ENCODE measurements around the gene TMEM151B. TPM values are rescaled to one million over a fixed set of nuclear protein-coding genes. Genes with fewer than 3 reads are reported as not detected.

TMEM151B gene
- total and polyA plus RNA-seq, 2 donors (not counting 1 experiment from before 2014, with no cell fraction given), result 0.01 to 0.10 TPM

- Mint-ChIP-seq H3K4me3 (no peak overlapping the region), H3K27ac (no peak overlapping the region), H3K9me3 (ENCODE audit: insufficient read depth) (no peaks in the 10 kb centered on the region), H3K27me3 (no peaks in the 10 kb centered on the region), H3K4me1 (peaks cover 17% of the 10 kb centered on the region)
- no peak overlapping the region for H3K27ac ChIP-seq (ENCODE audit: low read length in 2 of 2)
- intact Hi-C loops (cut with micrococcal nuclease), result no loop called here
- TF ChIP-seq, protein P1, sequence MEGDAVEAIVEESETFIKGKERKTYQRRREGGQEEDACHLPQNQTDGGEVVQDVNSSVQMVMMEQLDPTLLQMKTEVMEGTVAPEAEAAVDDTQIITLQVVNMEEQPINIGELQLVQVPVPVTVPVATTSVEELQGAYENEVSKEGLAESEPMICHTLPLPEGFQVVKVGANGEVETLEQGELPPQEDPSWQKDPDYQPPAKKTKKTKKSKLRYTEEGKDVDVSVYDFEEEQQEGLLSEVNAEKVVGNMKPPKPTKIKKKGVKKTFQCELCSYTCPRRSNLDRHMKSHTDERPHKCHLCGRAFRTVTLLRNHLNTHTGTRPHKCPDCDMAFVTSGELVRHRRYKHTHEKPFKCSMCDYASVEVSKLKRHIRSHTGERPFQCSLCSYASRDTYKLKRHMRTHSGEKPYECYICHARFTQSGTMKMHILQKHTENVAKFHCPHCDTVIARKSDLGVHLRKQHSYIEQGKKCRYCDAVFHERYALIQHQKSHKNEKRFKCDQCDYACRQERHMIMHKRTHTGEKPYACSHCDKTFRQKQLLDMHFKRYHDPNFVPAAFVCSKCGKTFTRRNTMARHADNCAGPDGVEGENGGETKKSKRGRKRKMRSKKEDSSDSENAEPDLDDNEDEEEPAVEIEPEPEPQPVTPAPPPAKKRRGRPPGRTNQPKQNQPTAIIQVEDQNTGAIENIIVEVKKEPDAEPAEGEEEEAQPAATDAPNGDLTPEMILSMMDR (IDR thresholded peaks at IDR 0.05), result no peak
- TF ChIP-seq EZH2 (IDR thresholded peaks at IDR 0.05; ENCODE audit: borderline replicate concordance, insufficient read depth, low read depth, low read length, poor library complexity, severe bottlenecking), result no peak
- ChIA-PET CTCF (interaction anchor here (0.9 to 9.6 kb wide), 5 partner anchors 31 to 214 kb away, joined by 3 to 107 read pairs (median 4); partner anchors contain the start of gene TMEM151B), POLR2A (no interaction called here)
- H4K20me1 ChIP-seq (ENCODE audit: control insufficient read depth, insufficient read depth, low read length, poor library complexity, severe bottlenecking), result no peaks in the 10 kb centered on the region
- H3K27me3 ChIP-seq (replicated peaks in 1 of 4; ENCODE audit: control extremely low read depth in 1 of 4, control insufficient read depth in 3 of 4, insufficient read depth in 4 of 4, low read length in 3 of 4), result no peaks in the 10 kb centered on the region
- H3K36me3 ChIP-seq (replicated peaks in 1 of 2; ENCODE audit: control extremely low read depth in 1 of 2, control insufficient read depth in 1 of 2, extremely low read depth in 1 of 2, insufficient read depth in 2 of 2, low read length in 1 of 2), result peaks cover 0 to 59% of the 10 kb centered on the region in 2 experiments
- H3K9me3 ChIP-seq (ENCODE audit: control extremely low read depth in 1 of 3, control insufficient read depth in 2 of 3, insufficient read depth in 1 of 3, low read length in 2 of 3), result no peaks in the 10 kb centered on the region
- ATAC-seq (ENCODE audit: low read depth) (no peak), DNase-seq (no peak)
- 94% methylated on average over 2 of the region's 2 CpGs for WGBS (ENCODE audit: insufficient coverage)
- no peak overlapping the region for H3K9ac ChIP-seq (ENCODE audit: low read length)
- H3K79me2 ChIP-seq (ENCODE audit: control insufficient read depth, insufficient read depth, low read length), result peaks cover 17% of the 10 kb centered on the region
- no peak overlapping the region for H3K4me2 ChIP-seq (replicated peaks; ENCODE audit: low read depth, low read length, poor library complexity, severe bottlenecking)
- peaks cover 7 to 9% of the 10 kb centered on the region in 2 donors for H3K4me1 ChIP-seq (ENCODE audit: control insufficient read depth in 2 of 2, insufficient read depth in 2 of 2, low read length in 2 of 2)
- no peak overlapping the region for H2AFZ ChIP-seq (ENCODE audit: insufficient read depth, low read depth, low read length, poor library complexity, severe bottlenecking)
- no peak overlapping the region for H3K4me3 ChIP-seq (ENCODE audit: control extremely low read depth in 1 of 5, extremely low read depth in 1 of 5, insufficient read depth in 1 of 5, low read depth in 2 of 5, low read length in 4 of 5)
These were observed 38.8 kb downstream of the TMEM151B start for GRCh38 chr6:44309092-44309491.

GRCh38 chr6:44309631-44310030 is 39.4 kb downstream of the TMEM151B start:
- no peak overlapping the region for H2AFZ ChIP-seq (ENCODE audit: insufficient read depth, low read depth, low read length, poor library complexity, severe bottlenecking)
- no peak overlapping the region for H3K4me3 ChIP-seq (ENCODE audit: control extremely low read depth in 1 of 5, extremely low read depth in 1 of 5, insufficient read depth in 1 of 5, low read depth in 2 of 5, low read length in 4 of 5)
- H3K27ac ChIP-seq (ENCODE audit: low read length in 2 of 2), result no peak overlapping the region
- Mint-ChIP-seq H3K4me1 (peaks cover 17% of the 10 kb centered on the region), H3K9me3 (ENCODE audit: insufficient read depth) (no peaks in the 10 kb centered on the region), H3K4me3 (no peak overlapping the region), H3K27ac (no peak overlapping the region), H3K27me3 (no peaks in the 10 kb centered on the region)
- intact Hi-C loops (cut with micrococcal nuclease), result no loop called here
- no peak overlapping the region for H3K9ac ChIP-seq (ENCODE audit: low read length)
- H3K4me2 ChIP-seq (replicated peaks; ENCODE audit: low read depth, low read length, poor library complexity, severe bottlenecking), result no peak overlapping the region
- H3K79me2 ChIP-seq (ENCODE audit: control insufficient read depth, insufficient read depth, low read length), result peaks cover 17% of the 10 kb centered on the region
- H3K27me3 ChIP-seq (replicated peaks in 1 of 4; ENCODE audit: control extremely low read depth in 1 of 4, control insufficient read depth in 3 of 4, insufficient read depth in 4 of 4, low read length in 3 of 4), result no peaks in the 10 kb centered on the region
- H4K20me1 ChIP-seq (ENCODE audit: control insufficient read depth, insufficient read depth, low read length, poor library complexity, severe bottlenecking), result no peaks in the 10 kb centered on the region
- TF ChIP-seq, protein P1 (IDR thresholded peaks at IDR 0.05), result no peak
- TF ChIP-seq EZH2 (IDR thresholded peaks at IDR 0.05; ENCODE audit: borderline replicate concordance, insufficient read depth, low read depth, low read length, poor library complexity, severe bottlenecking), result no peak
- H3K4me1 ChIP-seq (ENCODE audit: control insufficient read depth in 2 of 2, insufficient read depth in 2 of 2, low read length in 2 of 2), result peaks cover 7 to 9% of the 10 kb centered on the region in 2 donors
- peaks cover 0 to 53% of the 10 kb centered on the region in 2 experiments for H3K36me3 ChIP-seq (replicated peaks in 1 of 2; ENCODE audit: control extremely low read depth in 1 of 2, control insufficient read depth in 1 of 2, extremely low read depth in 1 of 2, insufficient read depth in 2 of 2, low read length in 1 of 2)
- CTCF ChIA-PET, result interaction anchor here (0.9 to 9.6 kb wide), 5 partner anchors 30 to 214 kb away, joined by 3 to 107 read pairs (median 4); partner anchors contain the start of gene TMEM151B
- no peaks in the 10 kb centered on the region for H3K9me3 ChIP-seq (ENCODE audit: control extremely low read depth in 1 of 3, control insufficient read depth in 2 of 3, insufficient read depth in 1 of 3, low read length in 2 of 3)
- POLR2A ChIA-PET, result no interaction called here
- no peak for ATAC-seq (ENCODE audit: low read depth)
- DNase-seq, result no peak
